ENCODE results near the gene TSPAN9. TPM values are rescaled to one million over a fixed set of nuclear protein-coding genes. Genes with fewer than 3 reads are reported as not detected.

TSPAN9 gene
- total and polyA plus RNA-seq, 4 experiments from 2014 or later = 0.67 to 0.84 TPM; not detected in 2

DNA sequence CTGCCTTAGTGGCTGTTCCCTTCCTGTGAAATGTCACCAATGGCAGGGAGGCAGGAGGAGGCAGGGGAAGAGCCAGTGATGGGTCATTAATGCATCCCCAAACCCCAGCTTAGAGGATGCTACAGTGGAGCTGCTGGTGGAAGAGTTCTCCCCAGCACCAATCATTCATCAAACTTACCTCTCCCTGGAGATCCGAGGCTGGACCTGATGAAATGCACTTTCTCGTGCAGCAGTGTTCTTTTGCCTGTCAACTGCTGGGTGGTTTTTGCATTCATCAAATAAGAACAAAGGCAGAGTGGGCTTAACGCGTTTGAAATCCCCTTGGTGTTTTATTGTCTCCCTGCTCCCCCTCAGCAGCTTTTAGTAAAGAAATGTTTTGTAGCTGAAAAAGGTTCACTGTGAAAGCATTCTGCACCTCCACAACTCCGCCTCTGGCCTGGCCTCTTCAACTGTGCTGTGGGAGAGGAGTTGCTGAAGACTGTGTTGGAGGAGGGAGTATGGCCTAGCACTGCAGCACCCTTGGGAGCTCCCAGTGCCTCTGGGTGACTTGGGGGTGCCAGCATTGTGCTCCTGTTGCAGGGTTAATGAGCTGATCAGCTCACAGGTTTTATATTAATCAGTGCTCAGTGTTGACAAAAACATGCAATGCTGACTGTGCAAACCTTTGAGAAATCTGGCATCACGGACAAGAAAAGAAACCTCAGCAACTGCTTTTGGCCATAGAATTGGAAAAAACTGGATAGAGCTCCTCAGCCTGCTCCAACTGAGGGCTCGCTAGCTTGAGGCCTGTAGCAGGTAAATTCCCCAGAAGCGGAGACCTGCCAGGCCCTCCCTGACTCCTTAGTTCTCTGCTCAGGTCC is 14.4 kb downstream of the TSPAN9 start:
- ChIA-PET POLR2A (ENCODE audit: partially characterized antibody) (no interaction called here), CTCF (ENCODE audit: partially characterized antibody) (interaction anchor here (1.2 kb wide), 1 partner anchor 18 kb away, joined by 4 read pairs; no protein-coding TSS in a partner anchor)
- no peak for DNase-seq
- H3K9me3 ChIP-seq (ENCODE audit: control insufficient read depth in 1 of 2, low read length in 2 of 2) = no peaks in the 10 kb centered on the region
- no peak overlapping the region for H3K27ac ChIP-seq (ENCODE audit: low read depth, low read length)
- intact Hi-C loops (cut with micrococcal nuclease) = no loop called here
- no peaks in the 10 kb centered on the region for H3K36me3 ChIP-seq (ENCODE audit: insufficient read depth, low read length)
- H3K4me1 Mint-ChIP-seq = no peaks in the 10 kb centered on the region
- H3K36me3 Mint-ChIP-seq = no peaks in the 10 kb centered on the region
- H3K27me3 ChIP-seq (ENCODE audit: insufficient read depth, low read length) = no peaks in the 10 kb centered on the region
- no peaks in the 10 kb centered on the region for H3K27me3 Mint-ChIP-seq
- H3K4me1 ChIP-seq (ENCODE audit: insufficient read depth, low read length) = no peaks in the 10 kb centered on the region
- H3K4me3 Mint-ChIP-seq = no peak overlapping the region
- peaks cover 0 to 6% (median 0%) of the 10 kb centered on the region in 8 donors for H3K9me3 Mint-ChIP-seq
- no peak overlapping the region for H3K4me3 ChIP-seq (ENCODE audit: low read length in 2 of 2)
- H3K27ac Mint-ChIP-seq = no peak overlapping the region

DNA sequence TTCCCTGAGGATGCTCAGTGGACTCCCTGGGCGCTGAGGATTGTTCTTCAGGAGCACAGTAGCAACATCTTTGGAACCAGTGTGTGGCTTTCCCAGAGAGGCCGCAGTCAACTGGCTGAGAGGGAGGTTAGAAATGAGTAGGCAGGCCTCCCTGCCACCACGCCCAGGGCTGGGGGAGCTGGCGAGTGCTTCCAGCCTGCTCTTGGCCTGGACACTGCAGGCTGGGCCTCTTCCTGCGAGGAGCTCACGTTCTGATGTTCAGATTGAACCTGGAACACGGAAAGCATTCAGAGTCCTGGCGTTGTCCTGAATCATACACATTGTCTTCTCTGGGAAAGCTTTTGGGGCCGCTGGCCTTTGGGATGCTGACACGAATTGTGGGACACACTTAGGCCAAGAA is 15.6 kb downstream of the TSPAN9 start:
- Histone ChIP-seq H3K27me3 (ENCODE audit: insufficient read depth, low read length) (no peaks in the 10 kb centered on the region), H3K4me1 (ENCODE audit: insufficient read depth, low read length) (peaks cover 7% of the 10 kb centered on the region), H3K4me3 (ENCODE audit: low read length in 2 of 2) (no peak overlapping the region), H3K36me3 (ENCODE audit: insufficient read depth, low read length) (no peaks in the 10 kb centered on the region), H3K27ac (ENCODE audit: low read depth, low read length) (no peak overlapping the region), H3K9me3 (ENCODE audit: control insufficient read depth in 1 of 2, low read length in 2 of 2) (no peaks in the 10 kb centered on the region)
- DNase-seq = no peak
- ChIA-PET POLR2A (ENCODE audit: partially characterized antibody) (no interaction called here), CTCF (ENCODE audit: partially characterized antibody) (interaction anchor here (1.2 kb wide), 1 partner anchor 19 kb away, joined by 4 read pairs; no protein-coding TSS in a partner anchor)
- intact Hi-C loops (cut with micrococcal nuclease) = no loop called here
- Mint-ChIP-seq H3K36me3 (no peaks in the 10 kb centered on the region), H3K27ac (no peak overlapping the region), H3K9me3 (peaks cover 0 to 12% (median 2%) of the 10 kb centered on the region in 8 donors), H3K27me3 (no peaks in the 10 kb centered on the region), H3K4me1 (peaks cover 0 to 9% (median 2%) of the 10 kb centered on the region in 4 donors), H3K4me3 (no peak overlapping the region)

DNA sequence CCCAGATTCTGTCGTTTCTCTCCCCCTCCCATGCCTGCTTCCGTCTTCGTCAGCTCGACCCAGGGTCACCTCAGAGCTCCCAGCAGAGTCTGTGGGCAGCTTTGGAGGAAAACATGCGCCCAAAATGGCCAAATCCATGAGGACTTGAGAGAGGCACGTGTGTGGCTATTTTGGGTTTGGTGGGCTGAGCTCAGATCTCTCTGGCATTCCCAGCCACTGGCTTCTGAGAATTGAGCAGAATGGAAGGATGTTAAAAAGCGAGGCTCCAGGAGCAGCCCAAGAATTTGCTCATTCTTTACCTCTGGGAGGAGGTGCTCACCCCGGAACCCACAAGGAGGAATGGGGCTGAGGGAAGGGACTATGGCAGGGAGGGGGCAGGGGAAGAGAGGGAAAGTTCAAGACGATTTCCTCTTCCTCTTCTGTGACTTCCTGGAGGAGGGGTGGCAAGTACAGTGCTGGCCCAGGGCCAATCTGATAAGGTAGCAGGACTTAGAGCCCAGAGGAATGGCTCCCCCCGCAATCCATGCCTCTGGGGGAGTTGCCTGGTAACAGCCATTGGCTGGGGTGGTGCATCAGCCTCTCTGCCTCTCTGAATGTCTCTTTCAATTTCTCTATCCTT is 20.1 kb downstream of the TSPAN9 start:
- CTCF ChIA-PET (ENCODE audit: partially characterized antibody) = interaction anchor here (0.7 to 1.4 kb wide), 2 partner anchors 24 kb away, joined by 4 to 5 read pairs; no protein-coding TSS in a partner anchor
- H3K27ac Mint-ChIP-seq = no peak overlapping the region
- H3K4me1 ChIP-seq (ENCODE audit: insufficient read depth, low read length) = peaks cover 8% of the 10 kb centered on the region

DNA sequence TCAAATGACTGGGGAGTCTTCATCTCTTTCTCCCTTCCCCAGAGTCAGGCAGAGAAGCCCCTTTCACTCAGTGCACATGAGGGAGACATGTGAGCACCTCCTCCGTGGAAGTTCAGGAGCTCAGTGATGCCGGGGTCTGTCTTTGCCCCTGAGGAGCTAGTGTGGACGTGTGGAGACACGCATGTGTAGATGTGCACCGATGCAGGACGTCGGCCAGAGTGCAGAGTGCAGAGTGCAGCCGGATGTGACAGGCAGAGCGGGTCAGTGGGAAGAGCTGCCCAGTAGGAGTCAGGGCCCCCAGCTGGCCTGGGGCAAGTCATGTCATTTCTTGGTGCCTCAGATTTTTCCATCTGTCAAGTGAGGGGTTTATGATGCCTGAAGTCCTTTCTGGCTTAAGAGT is 20.7 kb downstream of the TSPAN9 start:
- Histone ChIP-seq H3K27me3 (ENCODE audit: insufficient read depth, low read length) (no peaks in the 10 kb centered on the region), H3K9me3 (ENCODE audit: control insufficient read depth in 1 of 2, low read length in 2 of 2) (no peaks in the 10 kb centered on the region), H3K36me3 (ENCODE audit: insufficient read depth, low read length) (no peaks in the 10 kb centered on the region), H3K4me1 (ENCODE audit: insufficient read depth, low read length) (peaks cover 8% of the 10 kb centered on the region), H3K27ac (ENCODE audit: low read depth, low read length) (no peak overlapping the region), H3K4me3 (ENCODE audit: low read length in 2 of 2) (no peak overlapping the region)
- Mint-ChIP-seq H3K27me3 (peaks cover 4% of the 10 kb centered on the region in 2 donors), H3K4me3 (peak overlapping the region in 3 of 8 donors; percentile 27 to 66 (median 61)), H3K9me3 (peaks cover 8 to 39% (median 25%) of the 10 kb centered on the region in 8 donors), H3K4me1 (peaks cover 0 to 20% (median 4%) of the 10 kb centered on the region in 4 donors), H3K27ac (no peak overlapping the region), H3K36me3 (peaks cover 3 to 17% of the 10 kb centered on the region in 2 donors)
- intact Hi-C loops (cut with micrococcal nuclease) = no loop called here
- CTCF ChIA-PET (ENCODE audit: partially characterized antibody) = interaction anchor here (1.4 kb wide), 1 partner anchor 24 kb away, joined by 5 read pairs; no protein-coding TSS in a partner anchor
- no peak for DNase-seq
- POLR2A ChIA-PET (ENCODE audit: partially characterized antibody) = no interaction called here

More for the DNA sequence above, 20.1 kb downstream of the TSPAN9 start:
- intact Hi-C loops (cut with micrococcal nuclease) = no loop called here
- H3K27me3 Mint-ChIP-seq = peaks cover 4% of the 10 kb centered on the region in 2 donors
- Histone ChIP-seq H3K36me3 (ENCODE audit: insufficient read depth, low read length) (no peaks in the 10 kb centered on the region), H3K27ac (ENCODE audit: low read depth, low read length) (no peak overlapping the region), H3K27me3 (ENCODE audit: insufficient read depth, low read length) (no peaks in the 10 kb centered on the region), H3K4me3 (ENCODE audit: low read length in 2 of 2) (no peak overlapping the region), H3K9me3 (ENCODE audit: control insufficient read depth in 1 of 2, low read length in 2 of 2) (no peaks in the 10 kb centered on the region)
- peak overlapping the region in 3 of 8 donors; percentile 15 to 66 (median 61) for H3K4me3 Mint-ChIP-seq
- POLR2A ChIA-PET (ENCODE audit: partially characterized antibody) = no interaction called here
- peaks cover 0 to 20% (median 4%) of the 10 kb centered on the region in 4 donors for H3K4me1 Mint-ChIP-seq
- no peak for DNase-seq
- H3K36me3 Mint-ChIP-seq = peaks cover 3 to 17% of the 10 kb centered on the region in 2 donors
- peaks cover 8 to 39% (median 25%) of the 10 kb centered on the region in 8 donors for H3K9me3 Mint-ChIP-seq

DNA sequence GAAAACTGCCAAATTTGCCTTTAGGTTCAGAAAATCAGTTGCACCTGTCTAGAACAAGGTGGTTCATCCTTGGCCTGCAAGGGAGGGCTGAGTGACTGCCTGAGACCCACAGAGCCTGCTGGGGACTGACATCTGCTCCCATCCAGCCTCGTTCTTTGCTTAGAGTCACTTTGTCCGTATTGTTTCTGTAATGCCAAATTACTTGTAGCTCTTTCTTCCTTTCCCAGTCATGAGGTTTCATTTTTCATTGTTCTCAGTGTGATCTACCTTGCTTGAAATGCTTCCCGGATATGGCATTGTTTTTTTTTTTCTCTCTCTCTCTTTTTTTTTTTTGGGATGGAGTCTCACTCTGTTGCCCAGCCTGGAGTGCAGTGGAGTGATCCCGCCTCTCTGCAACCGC is 21.3 kb downstream of the TSPAN9 start:
- Histone ChIP-seq H3K4me3 (ENCODE audit: low read length in 2 of 2) (no peak overlapping the region), H3K36me3 (ENCODE audit: insufficient read depth, low read length) (no peaks in the 10 kb centered on the region), H3K9me3 (ENCODE audit: control insufficient read depth in 1 of 2, low read length in 2 of 2) (no peaks in the 10 kb centered on the region), H3K27ac (ENCODE audit: low read depth, low read length) (no peak overlapping the region), H3K4me1 (ENCODE audit: insufficient read depth, low read length) (peaks cover 8% of the 10 kb centered on the region), H3K27me3 (ENCODE audit: insufficient read depth, low read length) (no peaks in the 10 kb centered on the region)
- CTCF ChIA-PET (ENCODE audit: partially characterized antibody) = interaction anchor here (1.4 kb wide), 1 partner anchor 25 kb away, joined by 5 read pairs; no protein-coding TSS in a partner anchor
- Mint-ChIP-seq H3K36me3 (peaks cover 3 to 17% of the 10 kb centered on the region in 2 donors), H3K27ac (no peak overlapping the region), H3K4me1 (peaks cover 0 to 20% (median 4%) of the 10 kb centered on the region in 4 donors), H3K4me3 (no peak overlapping the region), H3K27me3 (peaks cover 4% of the 10 kb centered on the region in 2 donors), H3K9me3 (peaks cover 8 to 39% (median 25%) of the 10 kb centered on the region in 8 donors)
- POLR2A ChIA-PET (ENCODE audit: partially characterized antibody) = no interaction called here
- no peak for DNase-seq
- intact Hi-C loops (cut with micrococcal nuclease) = no loop called here

DNA sequence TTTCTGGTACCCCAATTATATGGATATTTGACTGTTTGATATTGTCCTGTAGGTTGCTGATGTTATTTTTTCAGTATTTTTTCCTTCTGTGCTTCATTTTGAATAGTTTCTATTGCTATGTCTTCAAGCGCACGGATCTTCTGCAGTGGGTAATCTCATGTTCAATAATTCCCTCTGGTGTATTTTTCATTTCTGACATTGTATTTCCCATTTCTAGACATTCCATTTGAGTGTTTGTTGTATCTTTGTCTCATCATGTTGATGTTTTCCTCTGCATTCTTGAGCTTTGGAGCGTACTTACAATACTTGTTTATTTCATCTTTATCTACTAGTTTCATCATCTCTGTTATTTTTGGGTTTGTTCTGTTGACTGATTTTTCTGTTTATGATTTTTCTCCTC is 22.0 kb downstream of the TSPAN9 start:
- Mint-ChIP-seq H3K9me3 (peaks cover 8 to 39% (median 25%) of the 10 kb centered on the region in 8 donors), H3K4me3 (no peak overlapping the region), H3K27me3 (peaks cover 4% of the 10 kb centered on the region in 2 donors), H3K4me1 (peaks cover 0 to 20% (median 4%) of the 10 kb centered on the region in 4 donors), H3K36me3 (peaks cover 3 to 17% of the 10 kb centered on the region in 2 donors), H3K27ac (no peak overlapping the region)
- no peak for DNase-seq
- ChIA-PET CTCF (ENCODE audit: partially characterized antibody) (no interaction called here), POLR2A (ENCODE audit: partially characterized antibody) (no interaction called here)
- Histone ChIP-seq H3K36me3 (ENCODE audit: insufficient read depth, low read length) (no peaks in the 10 kb centered on the region), H3K4me1 (ENCODE audit: insufficient read depth, low read length) (peaks cover 8% of the 10 kb centered on the region), H3K4me3 (ENCODE audit: low read length in 2 of 2) (no peak overlapping the region), H3K27me3 (ENCODE audit: insufficient read depth, low read length) (no peaks in the 10 kb centered on the region), H3K27ac (ENCODE audit: low read depth, low read length) (no peak overlapping the region), H3K9me3 (ENCODE audit: control insufficient read depth in 1 of 2, low read length in 2 of 2) (no peaks in the 10 kb centered on the region)
- intact Hi-C loops (cut with micrococcal nuclease) = no loop called here
